ENCODE results near the gene CDPF1.

CDPF1 gene

DNA sequence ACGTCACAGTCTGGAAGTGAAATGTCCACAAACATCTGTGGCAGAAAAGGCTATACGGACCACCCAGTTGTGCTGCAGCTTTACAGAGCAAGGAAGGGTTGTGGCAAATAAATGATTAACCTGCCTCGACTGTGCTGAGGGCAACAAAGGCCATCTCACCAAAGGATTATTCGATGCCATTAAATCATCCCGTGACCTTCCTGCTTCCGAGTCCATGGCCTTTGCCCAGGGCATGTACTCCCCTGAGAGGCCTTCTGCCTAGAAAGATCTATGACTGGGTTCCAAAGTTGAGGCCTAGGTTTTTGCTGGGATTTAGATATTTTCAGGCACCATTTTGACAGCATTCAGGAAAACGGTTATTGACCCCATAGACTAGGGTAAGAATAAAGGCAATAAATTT is 9.2 kb downstream of the CDPF1 start:
- TF ChIP-seq, protein P1, sequence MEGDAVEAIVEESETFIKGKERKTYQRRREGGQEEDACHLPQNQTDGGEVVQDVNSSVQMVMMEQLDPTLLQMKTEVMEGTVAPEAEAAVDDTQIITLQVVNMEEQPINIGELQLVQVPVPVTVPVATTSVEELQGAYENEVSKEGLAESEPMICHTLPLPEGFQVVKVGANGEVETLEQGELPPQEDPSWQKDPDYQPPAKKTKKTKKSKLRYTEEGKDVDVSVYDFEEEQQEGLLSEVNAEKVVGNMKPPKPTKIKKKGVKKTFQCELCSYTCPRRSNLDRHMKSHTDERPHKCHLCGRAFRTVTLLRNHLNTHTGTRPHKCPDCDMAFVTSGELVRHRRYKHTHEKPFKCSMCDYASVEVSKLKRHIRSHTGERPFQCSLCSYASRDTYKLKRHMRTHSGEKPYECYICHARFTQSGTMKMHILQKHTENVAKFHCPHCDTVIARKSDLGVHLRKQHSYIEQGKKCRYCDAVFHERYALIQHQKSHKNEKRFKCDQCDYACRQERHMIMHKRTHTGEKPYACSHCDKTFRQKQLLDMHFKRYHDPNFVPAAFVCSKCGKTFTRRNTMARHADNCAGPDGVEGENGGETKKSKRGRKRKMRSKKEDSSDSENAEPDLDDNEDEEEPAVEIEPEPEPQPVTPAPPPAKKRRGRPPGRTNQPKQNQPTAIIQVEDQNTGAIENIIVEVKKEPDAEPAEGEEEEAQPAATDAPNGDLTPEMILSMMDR (conservative IDR thresholded peaks at IDR 0.05; ENCODE audit: low read depth, low read length): no peak
- H3K4me3 ChIP-seq (ENCODE audit: low read depth, low read length): no peak overlapping the region
- DNase-seq (ENCODE audit: low read depth): no peak

DNA sequence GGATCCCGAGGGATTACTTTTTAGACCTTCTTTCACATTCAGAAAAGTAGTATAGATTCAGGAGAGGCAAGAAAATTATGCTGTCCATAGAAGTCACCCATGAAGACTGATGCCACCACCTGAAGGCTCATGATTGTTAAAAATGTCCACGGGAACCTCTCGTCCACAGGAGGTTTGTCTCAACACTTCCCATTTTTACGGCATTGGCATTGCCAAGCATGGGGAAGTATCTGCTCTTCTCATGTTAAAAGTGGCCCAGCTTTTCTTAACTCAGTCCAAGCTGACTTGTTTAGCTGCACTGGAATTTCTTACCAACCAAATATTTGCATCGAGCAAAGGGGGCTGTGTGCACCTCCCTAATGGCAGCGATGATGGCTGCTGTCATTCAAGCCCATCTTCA is 9.6 kb downstream of the CDPF1 start:
- DNase-seq (ENCODE audit: low read depth): no peak
- H3K4me3 ChIP-seq (ENCODE audit: low read depth, low read length): no peak overlapping the region
- TF ChIP-seq, protein P1 (conservative IDR thresholded peaks at IDR 0.05; ENCODE audit: low read depth, low read length): no peak

GRCh38 chr22:46240073-46240472 is 10.0 kb downstream of the CDPF1 start:
- TF ChIP-seq, protein P1 (conservative IDR thresholded peaks at IDR 0.05; ENCODE audit: low read depth, low read length): no peak
- H3K4me3 ChIP-seq (ENCODE audit: low read depth, low read length): no peak overlapping the region
- no peak for DNase-seq (ENCODE audit: low read depth)

GRCh38 chr22:46239261-46240048 is 10.6 kb downstream of the CDPF1 start:
- DNase-seq (ENCODE audit: low read depth): no peak
- no peak overlapping the region for H3K4me3 ChIP-seq (ENCODE audit: low read depth, low read length)
- TF ChIP-seq, protein P1 (conservative IDR thresholded peaks at IDR 0.05; ENCODE audit: low read depth, low read length): no peak

- TF ChIP-seq, protein P1 (conservative IDR thresholded peaks at IDR 0.05; ENCODE audit: low read depth, low read length): no peak
- DNase-seq (ENCODE audit: low read depth): no peak
- no peak overlapping the region for H3K4me3 ChIP-seq (ENCODE audit: low read depth, low read length)
Observed at GRCh38 chr22:46238541-46238940, 11.6 kb downstream of the CDPF1 start.

DNA sequence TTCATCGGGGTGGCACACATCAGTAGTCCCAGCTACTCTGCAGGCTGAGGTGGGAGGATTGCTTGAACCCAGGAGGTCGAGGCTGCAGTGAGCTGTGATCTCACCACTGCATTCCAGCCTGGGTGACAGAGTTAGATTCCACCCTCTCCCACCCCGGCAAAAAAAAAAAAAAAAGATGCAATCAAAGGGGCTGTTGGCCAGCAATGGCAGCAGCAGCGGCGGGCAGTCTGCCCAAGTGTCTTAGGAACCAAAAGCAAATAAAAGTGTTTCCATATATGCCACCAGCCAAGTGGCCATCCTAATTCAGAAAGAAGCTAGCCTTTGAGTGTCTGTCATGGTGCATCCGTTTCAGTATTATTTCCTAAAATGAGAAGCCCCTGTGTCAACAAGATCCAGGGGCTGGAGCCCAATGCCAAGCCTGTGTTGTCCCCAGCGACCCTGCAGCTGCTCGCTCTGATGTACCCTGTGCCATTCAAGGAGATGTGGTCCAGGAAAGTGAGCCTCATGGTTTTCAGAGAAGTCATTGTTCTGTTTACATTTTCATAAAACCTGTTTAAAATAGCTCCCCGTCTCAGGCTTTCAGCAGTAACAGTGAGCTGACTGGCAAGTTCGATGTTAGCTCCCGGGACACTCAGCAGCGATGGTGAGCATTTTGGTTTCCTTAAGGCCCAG is 12.5 kb downstream of the CDPF1 start:
- TF ChIP-seq, protein P1 (conservative IDR thresholded peaks at IDR 0.05; ENCODE audit: low read depth, low read length): no peak
- H3K4me3 ChIP-seq (ENCODE audit: low read depth, low read length): no peak overlapping the region
- DNase-seq (ENCODE audit: low read depth): no peak
